WERI-Rb-1 (cell line): ENCODE measurements around the gene WWC1.

Experiments used
- DNase-seq: peaks from one replicate; pipeline ENCODE4 v3.0.0-alpha.2; 2020
- H3K27ac ChIP-seq: fragments of 250-450 bp; sonication (Bioruptor Pico); 2 replicates; pipeline ENCODE4 v1.5.1; 2020; ENCODE audit warnings: mild to moderate bottlenecking, moderate library complexity
- H3K27me3 ChIP-seq: fragments of 250-450 bp; sonication (Bioruptor Pico); 2 replicates; pipeline ENCODE4 v1.5.1; 2021; ENCODE audit warnings: mild to moderate bottlenecking, low read depth, moderate library complexity; ENCODE audit not compliant: insufficient read depth, severe bottlenecking
- H3K36me3 ChIP-seq: fragments of 250-450 bp; sonication (Bioruptor Pico); 2 replicates; pipeline ENCODE4 v1.5.1; 2020; ENCODE audit warnings: mild to moderate bottlenecking, moderate library complexity
- H3K4me3 ChIP-seq: 2 replicates; pipeline ENCODE4 v1.5.1; 2011; ENCODE audit warnings: low read depth, mild to moderate bottlenecking, control low read depth, low read length
- H3K9me3 ChIP-seq: fragments of 250-450 bp; sonication (Bioruptor Pico); 2 replicates; pipeline ENCODE4 v1.5.1; 2021; ENCODE audit warnings: mild to moderate bottlenecking, moderate library complexity; ENCODE audit not compliant: severe bottlenecking
- CTCF ChIP-seq: IDR thresholded peaks from 2 replicates; pipeline ENCODE4 v1.5.1; 2011; ENCODE audit warnings: low read depth, mild to moderate bottlenecking, control low read depth, inconsistent platforms, low read length

WWC1 gene

GRCh38 chr5:168372356-168372946 lies 81.0 kb downstream of the WWC1 start:
- no peak overlapping the region for H3K27ac ChIP-seq
- H3K36me3 ChIP-seq: peaks cover 7% of the 10 kb centered on the region
- H3K27me3 ChIP-seq: no peaks in the 10 kb centered on the region
- TF ChIP-seq CTCF: no peak
- DNase-seq: peak; percentile 64
- no peak overlapping the region for H3K4me3 ChIP-seq
- no peaks in the 10 kb centered on the region for H3K9me3 ChIP-seq

GRCh38 chr5:168374532-168374931 lies 83.1 kb downstream of the WWC1 start:
- Histone ChIP-seq H3K36me3 (no peaks in the 10 kb centered on the region), H3K9me3 (no peaks in the 10 kb centered on the region), H3K27ac (no peak overlapping the region), H3K27me3 (no peaks in the 10 kb centered on the region), H3K4me3 (no peak overlapping the region)
- TF ChIP-seq CTCF: no peak
- no peak for DNase-seq

GRCh38 chr5:168375214-168375613 lies 83.8 kb downstream of the WWC1 start:
- Histone ChIP-seq H3K36me3 (no peaks in the 10 kb centered on the region), H3K27me3 (no peaks in the 10 kb centered on the region), H3K9me3 (no peaks in the 10 kb centered on the region), H3K4me3 (no peak overlapping the region), H3K27ac (no peak overlapping the region)
- DNase-seq: no peak
- no peak for TF ChIP-seq CTCF

GRCh38 chr5:168377525-168377924 lies 86.1 kb downstream of the WWC1 start:
- H3K4me3 ChIP-seq: no peak overlapping the region
- H3K27me3 ChIP-seq: no peaks in the 10 kb centered on the region
- no peak overlapping the region for H3K27ac ChIP-seq

GRCh38 chr5:168378741-168379140 lies 87.3 kb downstream of the WWC1 start:
- Histone ChIP-seq H3K27me3 (no peaks in the 10 kb centered on the region), H3K27ac (no peak overlapping the region), H3K4me3 (no peak overlapping the region), H3K36me3 (no peaks in the 10 kb centered on the region), H3K9me3 (no peaks in the 10 kb centered on the region)
- DNase-seq: no peak
- TF ChIP-seq CTCF: no peak

More at GRCh38 chr5:168377525-168377924, 86.1 kb downstream of the WWC1 start:
- H3K36me3 ChIP-seq: no peaks in the 10 kb centered on the region
- DNase-seq: no peak
- no peaks in the 10 kb centered on the region for H3K9me3 ChIP-seq
- TF ChIP-seq CTCF: no peak

- Histone ChIP-seq H3K4me3 (no peak overlapping the region), H3K27ac (no peak overlapping the region), H3K9me3 (peaks cover 8% of the 10 kb centered on the region), H3K27me3 (no peaks in the 10 kb centered on the region), H3K36me3 (peaks cover 15% of the 10 kb centered on the region)
- TF ChIP-seq CTCF: no peak
- DNase-seq: no peak
Measured at GRCh38 chr5:168382421-168382820, 91.0 kb downstream of the WWC1 start.
